ENCODE data around the gene FAM171A1.

GRCh38 chr10:15202639-15203038 lies 168.4 kb downstream of the FAM171A1 start:
- TF ChIP-seq, protein P1, sequence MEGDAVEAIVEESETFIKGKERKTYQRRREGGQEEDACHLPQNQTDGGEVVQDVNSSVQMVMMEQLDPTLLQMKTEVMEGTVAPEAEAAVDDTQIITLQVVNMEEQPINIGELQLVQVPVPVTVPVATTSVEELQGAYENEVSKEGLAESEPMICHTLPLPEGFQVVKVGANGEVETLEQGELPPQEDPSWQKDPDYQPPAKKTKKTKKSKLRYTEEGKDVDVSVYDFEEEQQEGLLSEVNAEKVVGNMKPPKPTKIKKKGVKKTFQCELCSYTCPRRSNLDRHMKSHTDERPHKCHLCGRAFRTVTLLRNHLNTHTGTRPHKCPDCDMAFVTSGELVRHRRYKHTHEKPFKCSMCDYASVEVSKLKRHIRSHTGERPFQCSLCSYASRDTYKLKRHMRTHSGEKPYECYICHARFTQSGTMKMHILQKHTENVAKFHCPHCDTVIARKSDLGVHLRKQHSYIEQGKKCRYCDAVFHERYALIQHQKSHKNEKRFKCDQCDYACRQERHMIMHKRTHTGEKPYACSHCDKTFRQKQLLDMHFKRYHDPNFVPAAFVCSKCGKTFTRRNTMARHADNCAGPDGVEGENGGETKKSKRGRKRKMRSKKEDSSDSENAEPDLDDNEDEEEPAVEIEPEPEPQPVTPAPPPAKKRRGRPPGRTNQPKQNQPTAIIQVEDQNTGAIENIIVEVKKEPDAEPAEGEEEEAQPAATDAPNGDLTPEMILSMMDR (IDR thresholded peaks at IDR 0.05) = no peak
- TF ChIP-seq POLR2A (IDR thresholded peaks at IDR 0.05) = no peak

Data from prostate gland (tissue), 2 donors.